A204.1 (cell line): ENCODE results near the gene PRKCZ.

Source experiments
- FAIRE-seq: peaks from 2 replicates; lab custom pipeline; 2012; peaks lifted over from hg19 to GRCh38; lab: Jason Lieb, UNC

PRKCZ gene

GRCh38 chr1:2049718-2050431 lies at the start of gene PRKCZ:
Gene PRKCZ, plus strand, starts transcription at chr1:2050411. Its CDS starts 220 bp downstream, at chr1:2050631.
- FAIRE-seq = no peak

GRCh38 chr1:2000432-2000831 lies 49.8 kb upstream of the PRKCZ start:
- no peak for FAIRE-seq

GRCh38 chr1:2000850-2001249 lies 49.4 kb upstream of the PRKCZ start:
- FAIRE-seq = no peak

DNA sequence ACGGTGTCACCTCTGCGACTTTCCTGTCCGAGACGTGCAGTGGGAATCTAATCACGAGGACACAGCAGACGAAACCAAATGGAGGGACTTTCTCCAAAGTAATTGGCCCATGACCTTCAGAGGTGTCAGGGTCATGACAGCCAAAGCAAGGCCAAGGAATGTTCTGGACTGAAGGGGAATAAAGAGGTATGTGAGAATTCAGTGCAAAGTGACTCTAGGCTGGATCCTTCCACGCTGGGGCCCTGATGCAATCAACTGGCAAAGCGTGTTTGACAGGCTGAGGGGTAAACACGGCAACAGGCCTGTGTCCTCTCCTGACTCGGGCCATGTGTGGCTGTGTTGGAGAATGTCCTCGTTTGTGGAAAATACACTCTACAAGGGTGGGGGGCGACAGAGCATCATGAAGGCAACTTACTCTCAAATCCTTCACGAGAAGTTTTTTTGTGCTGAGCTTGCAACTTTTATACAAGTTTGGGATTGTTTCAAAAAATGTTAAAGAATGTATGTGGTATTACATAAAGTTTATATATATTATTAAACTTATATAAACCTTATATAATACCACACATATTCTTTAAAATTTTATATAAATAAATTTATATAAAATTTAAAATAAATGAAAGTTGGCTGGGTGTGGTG lies 48.3 kb upstream of the PRKCZ start:
- no peak for FAIRE-seq

- FAIRE-seq = no peak
Observed at GRCh38 chr1:2003541-2004131, 46.6 kb upstream of the PRKCZ start, which contains the start of gene CFAP74. Gene CFAP74, minus strand, starts transcription at chr1:2003786. Its CDS starts 12,830 bp downstream, at chr1:1990956.

- FAIRE-seq = no peak
Observed at GRCh38 chr1:2004856-2005255, 45.4 kb upstream of the PRKCZ start.

DNA sequence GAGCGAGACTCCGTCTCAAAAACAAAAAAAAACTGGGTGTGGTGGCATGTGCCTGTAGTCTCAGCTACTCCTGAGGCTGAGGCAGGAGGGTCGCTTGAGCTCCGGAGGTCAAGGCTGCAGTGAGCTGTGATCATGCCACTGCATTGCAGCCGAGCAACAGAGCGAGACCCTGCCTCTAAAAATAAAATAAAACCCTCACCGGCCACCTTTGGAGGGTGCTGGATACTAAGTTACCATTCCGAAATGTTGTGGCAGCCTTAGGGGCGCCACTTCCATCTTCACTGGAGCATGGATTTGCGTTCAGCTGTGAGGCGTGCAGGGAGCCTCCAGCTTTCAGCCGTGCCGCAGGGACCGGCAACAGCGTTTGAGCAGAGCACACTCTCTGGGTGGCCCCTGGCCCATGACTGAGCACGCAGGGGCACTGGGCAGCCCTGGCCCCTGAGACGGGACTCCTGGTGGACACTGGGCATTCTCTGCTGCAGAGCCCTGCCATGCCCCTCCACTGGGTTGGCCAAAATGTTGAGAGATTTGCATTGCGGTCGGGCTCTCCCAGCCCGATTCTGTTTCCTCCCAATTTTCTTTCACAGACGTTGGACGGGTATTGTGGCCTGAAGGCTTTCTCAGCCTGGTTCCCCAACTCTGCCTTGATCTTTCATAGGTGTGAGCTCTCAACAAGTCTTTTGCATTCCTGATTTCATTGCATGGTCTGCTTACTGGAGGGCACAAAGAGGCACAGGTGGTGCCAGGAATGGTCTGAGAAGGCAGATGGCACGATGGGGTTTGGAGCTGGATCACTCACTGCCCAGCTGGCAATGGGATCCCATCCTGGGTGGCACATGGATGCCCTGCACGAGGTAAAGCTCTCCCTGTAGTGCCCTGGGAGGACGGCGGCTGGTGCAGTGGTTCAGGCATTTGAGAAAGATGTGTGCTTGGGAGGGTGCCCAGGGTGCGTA lies 40.8 kb upstream of the PRKCZ start:
- FAIRE-seq = no peak

- no peak for FAIRE-seq
Observed at GRCh38 chr1:2014181-2014580, 36.0 kb upstream of the PRKCZ start.

GRCh38 chr1:2014741-2015735 lies 35.2 kb upstream of the PRKCZ start:
- no peak for FAIRE-seq

DNA sequence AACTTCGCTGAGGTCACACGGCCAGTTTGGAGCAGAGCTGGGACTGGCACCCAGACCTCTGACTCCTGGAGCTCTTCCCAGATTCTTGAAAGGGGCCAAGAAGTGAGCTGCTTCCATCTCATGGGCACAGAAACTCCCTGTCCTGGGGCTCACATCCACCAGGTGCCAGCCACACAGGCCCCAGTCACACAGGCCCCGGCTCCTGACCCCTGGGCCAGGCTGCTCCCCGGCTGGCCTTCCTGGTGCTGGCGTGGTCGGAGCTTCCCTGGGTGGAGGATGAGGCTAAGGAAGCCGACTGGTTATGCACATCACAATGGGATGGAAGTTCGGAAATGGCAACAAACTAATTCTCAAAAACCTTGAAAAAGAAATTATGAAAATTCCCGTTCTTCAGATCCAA lies 34.1 kb upstream of the PRKCZ start:
- FAIRE-seq = no peak

DNA sequence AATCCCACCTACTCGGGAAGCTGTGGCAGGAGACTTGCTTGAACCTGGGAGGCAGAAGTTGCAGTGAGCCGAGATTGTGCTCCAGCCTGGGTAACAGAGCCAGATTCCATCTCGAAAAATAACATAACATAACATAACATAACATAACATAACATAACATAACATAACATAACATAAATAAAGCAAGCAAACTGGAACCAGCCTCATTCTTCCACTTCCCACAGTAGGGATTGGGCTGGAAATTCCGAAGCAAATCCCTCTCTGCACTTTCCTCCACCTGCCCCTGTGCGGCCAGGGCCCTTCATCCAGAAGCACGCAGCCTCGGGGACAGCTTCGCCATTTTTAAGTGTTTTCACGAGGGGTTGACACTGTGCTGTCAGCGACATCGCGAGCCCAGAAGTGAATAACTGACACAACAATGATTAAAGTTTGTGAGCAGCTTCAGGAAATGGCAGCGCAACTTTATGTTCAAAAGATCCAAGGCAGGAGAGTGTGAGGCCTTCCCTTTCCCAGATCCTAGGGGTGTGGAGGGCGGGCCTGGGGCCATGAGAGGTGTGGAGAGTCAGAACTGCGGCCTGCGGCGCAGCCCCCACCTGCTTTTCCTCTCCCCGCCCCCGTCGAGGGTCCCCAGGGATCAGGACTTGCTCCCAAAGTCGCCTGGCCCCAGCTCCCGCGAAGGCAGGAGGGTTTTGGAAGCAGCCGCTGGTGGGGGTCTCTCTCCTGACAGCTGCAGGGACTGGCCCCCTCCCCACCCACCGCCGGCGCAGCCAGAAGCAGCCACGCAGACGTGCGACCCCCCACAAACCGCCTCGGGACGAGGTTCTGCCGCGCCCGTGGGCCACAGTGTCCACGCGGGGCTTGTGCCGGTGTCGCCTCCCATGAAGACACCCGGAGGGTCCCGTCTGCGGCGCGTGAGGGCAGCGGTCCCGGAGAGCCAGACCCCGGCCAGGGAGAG lies 31.7 kb upstream of the PRKCZ start:
- no peak for FAIRE-seq

DNA sequence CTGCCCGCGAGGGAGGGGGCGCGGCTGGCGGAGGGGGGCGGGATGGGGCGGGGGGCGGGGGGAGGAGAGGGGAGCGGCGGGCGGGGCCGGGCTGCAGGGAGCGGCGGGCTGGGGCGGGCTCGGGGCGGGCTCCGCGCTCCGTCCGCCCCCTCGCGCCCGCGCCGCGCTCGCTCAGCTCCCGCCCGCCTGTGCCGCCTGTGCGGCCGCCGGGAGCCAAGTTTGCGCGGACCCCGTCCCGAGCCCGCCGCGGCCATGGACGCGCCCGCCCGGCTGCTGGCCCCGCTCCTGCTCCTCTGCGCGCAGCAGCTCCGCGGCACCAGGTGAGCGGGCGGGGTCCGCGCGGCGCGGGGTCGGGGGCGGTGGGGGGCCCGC lies 31.1 kb upstream of the PRKCZ start, which contains the start of gene GABRD:
TSS of gene GABRD (plus strand) at position 174 of the 372 bp plus-strand sequence. CDS start at position 253, 79 bp downstream.
- FAIRE-seq = no peak

GRCh38 chr1:2019571-2020309 lies 30.5 kb upstream of the PRKCZ start:
- no peak for FAIRE-seq

DNA sequence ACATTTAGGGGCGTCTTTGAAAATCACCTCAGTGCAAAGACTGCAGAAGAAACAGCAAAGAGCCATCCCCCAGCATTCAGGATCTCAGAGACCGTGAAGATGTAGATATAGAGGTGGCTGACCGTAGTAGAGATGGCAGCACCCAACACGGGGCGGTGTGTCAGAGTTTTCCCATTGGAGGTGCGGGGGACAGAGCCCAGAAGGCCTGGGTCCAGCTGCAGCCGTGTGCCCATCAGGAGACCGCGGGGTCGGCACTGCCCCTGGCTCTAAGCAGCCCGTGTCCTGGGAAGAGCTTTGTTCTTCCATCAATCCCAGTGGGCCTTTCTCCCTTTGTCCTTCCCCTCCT lies 29.9 kb upstream of the PRKCZ start:
- FAIRE-seq = no peak

DNA sequence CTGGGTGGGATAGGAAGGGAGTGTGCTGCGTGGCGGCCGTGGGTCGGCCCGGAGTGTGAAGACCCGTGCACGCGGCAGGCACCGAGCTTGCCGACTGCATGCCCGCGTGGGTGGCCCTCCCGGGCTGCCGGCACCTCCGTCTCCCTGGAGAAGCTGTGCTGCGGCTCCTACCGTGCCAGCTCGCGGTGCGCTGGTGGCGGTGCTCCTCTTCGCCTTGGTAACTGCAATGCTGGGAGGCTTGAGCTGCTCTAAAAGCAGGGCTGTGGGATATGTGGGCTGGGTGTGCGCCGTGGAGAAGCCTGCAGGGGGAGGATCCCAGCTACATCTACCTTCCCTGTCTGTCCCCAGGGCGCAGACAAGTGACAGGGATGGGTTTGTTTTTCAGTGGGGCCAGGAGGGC lies 28.7 kb upstream of the PRKCZ start:
- FAIRE-seq = no peak

DNA sequence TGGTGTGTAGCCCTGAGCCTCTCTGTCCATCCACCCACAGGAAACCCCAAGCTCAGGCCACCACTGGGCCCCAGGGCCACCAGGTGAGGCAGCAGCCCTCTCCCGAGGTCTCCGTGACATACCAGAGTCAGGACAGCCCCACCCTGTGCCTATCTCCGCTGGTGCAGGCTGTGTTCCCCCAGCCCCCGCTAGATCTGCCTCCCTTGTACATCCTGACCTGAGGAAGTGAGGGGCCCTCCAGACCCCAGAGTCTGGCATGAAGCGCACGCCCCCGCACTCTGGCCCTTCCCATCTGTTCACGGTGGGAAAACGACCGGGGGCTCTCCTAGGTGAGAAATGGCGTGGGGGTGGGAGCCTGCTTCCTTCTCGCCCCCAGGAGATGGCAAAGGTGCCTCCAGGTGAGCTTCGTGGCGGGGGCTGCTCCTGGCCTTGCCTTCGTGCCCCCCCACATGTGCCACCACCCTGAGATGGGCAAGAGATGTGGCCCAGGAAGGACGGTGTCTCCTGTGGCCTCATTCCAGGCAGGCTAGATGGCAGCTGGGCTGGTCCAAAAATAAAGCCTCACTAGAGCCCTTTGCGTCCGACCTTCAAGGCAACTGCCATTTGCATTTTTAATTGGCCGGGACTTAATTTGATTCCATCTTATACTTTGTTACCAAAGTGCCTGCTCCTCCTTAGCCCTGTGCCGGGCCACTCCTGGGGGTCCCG lies 28.0 kb upstream of the PRKCZ start:
- no peak for FAIRE-seq

DNA sequence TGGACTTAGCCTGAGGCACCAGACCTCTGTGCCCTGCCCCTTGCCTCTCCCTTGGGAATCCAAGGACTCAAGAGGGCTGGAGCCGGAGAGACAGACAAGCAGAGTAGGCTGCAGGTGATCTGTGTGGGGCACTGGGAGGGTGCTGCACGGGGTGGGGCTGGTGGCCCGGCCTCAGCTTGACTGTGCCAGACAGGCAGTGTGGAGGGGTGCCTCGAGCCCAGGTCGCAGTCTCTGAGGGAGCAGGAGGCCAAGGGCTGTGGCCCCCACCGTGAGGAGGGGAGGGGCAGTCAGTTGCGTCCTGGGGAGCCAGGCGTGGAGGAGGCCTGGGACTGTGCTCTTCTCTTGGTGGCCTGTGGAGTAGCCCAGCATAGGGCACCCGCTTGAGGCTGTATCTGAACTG lies 27.0 kb upstream of the PRKCZ start:
- FAIRE-seq = no peak

- FAIRE-seq = no peak
Observed at GRCh38 chr1:2024451-2024850, 25.8 kb upstream of the PRKCZ start.

- no peak for FAIRE-seq
Observed at GRCh38 chr1:2024887-2025286, 25.3 kb upstream of the PRKCZ start.
